Right lobe of liver (tissue), 6 donors: ENCODE results near the gene KIF6. TPM values are rescaled to one million over a fixed set of nuclear protein-coding genes. Genes with fewer than 3 reads are reported as not detected.

Experiments
- ATAC-seq, 4 donors: fragments of 200-7000 bp; cut with Tn5 transposase; one replicate each; pipeline ENCODE4 v1.9.1; 2020; ENCODE audit warnings: mild to moderate bottlenecking in 4 of 4, moderate library complexity in 4 of 4
- DNase-seq, 3 donors: peaks; one replicate each; pipeline ENCODE4 v3.0.0-alpha.2; 2020
- H3K27ac ChIP-seq, 3 donors: fragments of 200-600 bp; one replicate each; pipeline ENCODE4 v1.8.0; 2022
- H3K27me3 ChIP-seq, 2 donors: fragments of 200-600 bp; one replicate each; pipeline ENCODE4 v1.8.0; 2022
- H3K36me3 ChIP-seq, 4 donors: fragments of 200-600 bp; sonication (generic) in 1 of 4; one replicate each; pipeline versions ENCODE4 v1.5.1 to v1.8.0; 2017 to 2022; ENCODE audit warnings: control low read depth in 1 of 4
- H3K4me1 ChIP-seq, 4 donors: fragments of 200-600 bp; sonication (generic) in 1 of 4; one replicate each; pipeline versions ENCODE4 v1.5.1 to v1.8.0; 2017 to 2022; ENCODE audit warnings: control low read depth in 1 of 4
- H3K4me3 ChIP-seq, 3 donors: fragments of 200-600 bp; one replicate each; pipeline ENCODE4 v1.8.0; 2022
- H3K9me3 ChIP-seq, 4 donors: fragments of 200-600 bp; sonication (generic) in 1 of 4; one replicate each; pipeline versions ENCODE4 v1.5.1 to v1.8.0; 2017 to 2022; ENCODE audit warnings: control low read depth in 1 of 4
- POLR2A ChIP-seq: fragments of 450-650 bp; IDR thresholded peaks from one replicate; pipeline ENCODE4 v1.6.1; 2017; ENCODE audit warnings: antibody characterized with exemption, mild to moderate bottlenecking
- WGBS: methylation state at CpG from one replicate; pipeline ENCODE4 v1.1.6; 2018; ENCODE audit warnings: low coverage, low lambda C conversion rate; ENCODE audit not compliant: insufficient coverage; ENCODE audit errors: missing lambda C conversion rate; 5-methylcytosine and 5-hydroxymethylcytosine counted together
- intact Hi-C, 2 donors: fragments of 100-400 bp; cut with DNase I; formaldehyde crosslinking; loops; one replicate each; pipeline versions ENCODE4 v1.11.2 to v1.14.1; 2022
- total RNA-seq, 6 experiments: library from RNA; depleted of rRNA in 2 of 6; stranded (reverse); fragments of >200 nt in 2 of 6; fragmentation: NEBNext Ultra II Directional in 3 of 6; extraction: Animal tissue kit (Norgen Biotek cat#: 25700) in 3 of 6; gene quantifications; one replicate each; pipeline versions ENCODE4 v1.1.0 to v1.2.4, GENCODE V29; 2016 to 2023
- TF ChIP-seq, protein P1 (sequence below), 4 donors: fragments of 200-600 bp in 3 of 4; fragments of 450-650 bp in 1 of 4; IDR thresholded peaks; one replicate each; pipeline versions ENCODE4 v1.5.1 to v1.8.0; 2016 to 2022; ENCODE audit warnings: antibody characterized with exemption in 4 of 4, mild to moderate bottlenecking in 2 of 4
- donor health status: DM: no; HTN: yes; CAD: no.
- donor health status: DM: no; HTN: no; CAD: no.
- donor health status: DM: no; HTN: no; CAD: no.
- donor health status: DM: no; HTN: yes; CAD: no.
- donor health status: DM: no; HTN: yes; CAD: no.

KIF6 gene
- total RNA-seq, 6 experiments from 2014 or later, result 0.18 to 0.83 (median 0.37) TPM; not detected in 2

DNA sequence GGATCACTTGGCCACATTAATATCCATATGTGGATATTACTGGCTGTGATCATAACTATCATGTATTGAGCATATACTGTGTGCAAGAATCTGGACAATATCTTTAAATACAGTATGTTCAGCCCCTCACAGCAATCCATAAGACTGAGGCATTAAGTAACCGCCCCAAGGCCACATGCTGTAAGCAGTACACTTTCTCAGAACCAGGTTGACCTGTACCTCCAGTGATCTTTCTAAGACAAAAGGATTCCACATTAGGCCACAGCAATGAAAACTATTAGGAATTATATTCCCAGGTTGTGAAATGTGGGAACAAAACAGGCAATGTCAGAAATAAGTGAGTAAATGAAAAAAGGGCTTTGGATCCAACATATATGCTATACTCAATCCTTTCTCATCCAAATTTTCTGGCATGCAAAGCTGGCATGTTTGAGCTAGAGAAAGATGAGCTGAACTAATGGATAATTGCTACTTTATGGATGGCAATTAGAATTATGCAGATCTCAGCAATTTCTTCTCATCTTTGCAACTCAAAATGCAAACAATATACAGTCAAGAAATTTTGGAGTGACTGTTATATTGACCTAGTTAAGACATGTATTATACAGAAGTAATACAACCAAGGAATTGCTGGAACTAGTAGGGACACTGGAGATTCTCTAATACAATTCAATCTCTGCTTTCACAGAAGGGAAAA is 86.9 kb downstream of the KIF6 start:
- TF ChIP-seq, protein P1, sequence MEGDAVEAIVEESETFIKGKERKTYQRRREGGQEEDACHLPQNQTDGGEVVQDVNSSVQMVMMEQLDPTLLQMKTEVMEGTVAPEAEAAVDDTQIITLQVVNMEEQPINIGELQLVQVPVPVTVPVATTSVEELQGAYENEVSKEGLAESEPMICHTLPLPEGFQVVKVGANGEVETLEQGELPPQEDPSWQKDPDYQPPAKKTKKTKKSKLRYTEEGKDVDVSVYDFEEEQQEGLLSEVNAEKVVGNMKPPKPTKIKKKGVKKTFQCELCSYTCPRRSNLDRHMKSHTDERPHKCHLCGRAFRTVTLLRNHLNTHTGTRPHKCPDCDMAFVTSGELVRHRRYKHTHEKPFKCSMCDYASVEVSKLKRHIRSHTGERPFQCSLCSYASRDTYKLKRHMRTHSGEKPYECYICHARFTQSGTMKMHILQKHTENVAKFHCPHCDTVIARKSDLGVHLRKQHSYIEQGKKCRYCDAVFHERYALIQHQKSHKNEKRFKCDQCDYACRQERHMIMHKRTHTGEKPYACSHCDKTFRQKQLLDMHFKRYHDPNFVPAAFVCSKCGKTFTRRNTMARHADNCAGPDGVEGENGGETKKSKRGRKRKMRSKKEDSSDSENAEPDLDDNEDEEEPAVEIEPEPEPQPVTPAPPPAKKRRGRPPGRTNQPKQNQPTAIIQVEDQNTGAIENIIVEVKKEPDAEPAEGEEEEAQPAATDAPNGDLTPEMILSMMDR (IDR thresholded peaks at IDR 0.05), result no peak
- no peak for TF ChIP-seq POLR2A
- Histone ChIP-seq H3K27me3 (no peaks in the 10 kb centered on the region), H3K27ac (no peak overlapping the region), H3K9me3 (no peaks in the 10 kb centered on the region), H3K4me1 (no peaks in the 10 kb centered on the region), H3K36me3 (no peaks in the 10 kb centered on the region), H3K4me3 (no peak overlapping the region)
- 88% methylated on average over 1 of the region's 1 CpG for WGBS
- no peak for DNase-seq
- intact Hi-C loops, result no loop called here
- no peak for ATAC-seq

DNA sequence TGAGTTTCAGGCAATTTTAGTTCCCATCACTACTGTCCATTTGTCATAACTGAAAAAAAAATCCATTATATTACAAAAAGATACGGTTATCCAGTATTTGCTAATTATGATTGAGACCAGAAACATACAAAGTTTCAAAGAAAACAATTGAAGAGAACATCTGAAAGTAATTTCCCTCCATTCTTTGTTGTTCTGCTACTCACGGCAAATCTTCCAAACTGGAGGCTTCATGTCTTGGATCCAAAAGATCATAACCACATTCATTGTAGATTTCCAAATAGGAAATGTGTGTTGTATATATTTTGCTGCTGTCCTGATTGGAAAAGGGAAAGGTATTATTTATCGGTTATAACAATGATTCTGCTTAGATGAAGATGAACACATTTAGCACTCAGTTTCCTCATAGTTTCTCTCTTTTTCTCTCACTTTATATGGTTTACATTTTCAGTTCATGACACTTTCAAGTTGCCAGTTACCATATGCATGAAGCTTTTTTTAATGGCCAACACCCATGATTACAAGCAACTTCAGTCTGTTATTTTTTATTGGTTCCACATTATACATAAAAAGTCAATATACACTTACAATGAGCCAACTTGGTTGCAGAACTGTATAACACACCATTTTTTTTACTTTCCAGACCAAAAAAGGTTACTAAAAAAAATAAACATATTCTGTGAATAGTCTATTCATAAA is 90.4 kb downstream of the KIF6 start:
- Histone ChIP-seq H3K27ac (no peak overlapping the region), H3K4me1 (no peaks in the 10 kb centered on the region), H3K27me3 (no peaks in the 10 kb centered on the region), H3K9me3 (no peaks in the 10 kb centered on the region), H3K4me3 (no peak overlapping the region), H3K36me3 (no peaks in the 10 kb centered on the region)
- 95% methylated on average over 3 of the region's 3 CpGs for WGBS
- DNase-seq (no peak), ATAC-seq (no peak)
- TF ChIP-seq, protein P1 (IDR thresholded peaks at IDR 0.05), result no peak
- no peak for TF ChIP-seq POLR2A
- intact Hi-C loops, result no loop called here

DNA sequence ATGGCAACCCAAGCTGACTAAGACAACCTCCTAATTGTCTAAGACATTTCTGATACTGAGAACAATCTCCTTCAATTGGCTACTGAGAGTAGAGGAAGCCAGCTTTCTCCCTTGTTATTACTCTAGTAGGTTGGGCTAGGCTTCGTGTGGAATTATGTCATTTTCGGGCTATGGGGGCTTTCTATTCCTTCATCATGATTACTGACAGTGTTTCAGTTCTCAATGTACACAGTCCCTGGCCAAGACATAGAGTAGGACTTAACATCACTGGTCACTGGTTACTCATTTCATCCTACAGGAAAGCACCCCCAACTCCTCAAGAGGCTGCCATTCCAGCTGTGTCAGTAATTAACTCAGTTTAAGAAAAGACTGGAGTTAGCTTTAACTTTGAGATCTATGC is 100.0 kb downstream of the KIF6 start:
- WGBS, result 100% methylated on average over 2 of the region's 2 CpGs
- ATAC-seq, result no peak

DNA sequence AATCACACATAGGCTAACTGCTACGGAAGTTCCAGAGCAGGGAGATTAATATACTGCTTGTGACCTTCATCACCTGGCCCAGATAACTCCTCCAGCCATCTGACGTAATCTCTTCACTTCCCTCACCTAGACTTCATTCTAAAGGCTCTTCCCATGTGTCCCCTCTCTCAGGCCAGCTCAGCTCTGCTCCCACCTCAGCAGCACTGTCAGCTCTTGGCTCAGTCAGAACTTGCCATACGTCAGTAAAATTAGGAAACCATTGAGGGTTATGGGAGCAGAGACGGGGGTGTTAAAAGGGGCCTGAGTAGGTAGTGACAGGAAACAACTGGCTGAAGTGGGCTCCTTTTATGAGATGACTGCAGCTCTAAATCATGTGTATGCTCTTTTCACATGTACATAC is 101.5 kb downstream of the KIF6 start:
- intact Hi-C loops, result no loop called here
- no peak for TF ChIP-seq POLR2A
- TF ChIP-seq, protein P1 (IDR thresholded peaks at IDR 0.05), result no peak
- no peak for DNase-seq
- H3K27ac ChIP-seq, result no peak overlapping the region
- H3K36me3 ChIP-seq, result no peaks in the 10 kb centered on the region
- no peaks in the 10 kb centered on the region for H3K4me1 ChIP-seq
- no peak for ATAC-seq
- 68% methylated on average over 4 of the region's 4 CpGs for WGBS
- H3K27me3 ChIP-seq, result no peaks in the 10 kb centered on the region
- H3K4me3 ChIP-seq, result no peak overlapping the region
- H3K9me3 ChIP-seq, result no peaks in the 10 kb centered on the region

More for the DNA sequence above, 100.0 kb downstream of the KIF6 start:
- H3K4me1 ChIP-seq, result no peaks in the 10 kb centered on the region
- intact Hi-C loops, result no loop called here
- H3K36me3 ChIP-seq, result no peaks in the 10 kb centered on the region
- no peak overlapping the region for H3K4me3 ChIP-seq
- no peaks in the 10 kb centered on the region for H3K9me3 ChIP-seq
- no peak for DNase-seq
- TF ChIP-seq POLR2A, result no peak
- TF ChIP-seq, protein P1 (IDR thresholded peaks at IDR 0.05), result no peak
- no peaks in the 10 kb centered on the region for H3K27me3 ChIP-seq
- H3K27ac ChIP-seq, result no peak overlapping the region
